Omental fat pad (tissue), 4 donors: Measurements from ENCODE around the gene OPHN1. TPM values are rescaled to one million over a fixed set of nuclear protein-coding genes. Genes with fewer than 3 reads are reported as not detected.
"Not testable (repeated sequence)": the region's sequence is repeated elsewhere in the genome, so short reads cannot be mapped to it uniquely, and the experiment has no call there.

Experiments used
- ATAC-seq: fragments of 150-250 bp; one replicate; pipeline ENCODE4 v1.9.1; 2016; ENCODE audit warnings: mild to moderate bottlenecking, moderate library complexity; ENCODE audit not compliant: low FRiP score
- DNase-seq: peaks from one replicate; pipeline ENCODE4 v3.0.0-alpha.2; 2019; ENCODE audit warnings: low spot score
- total RNA-seq, 4 donors: library from RNA; depleted of rRNA; stranded (reverse); fragments of >200 nt; gene quantifications; one replicate each; pipeline ENCODE4 v1.1.0, GENCODE V29; 2016
- TF ChIP-seq, protein P1 (sequence below), 3 donors: fragments of 450-650 bp; IDR thresholded peaks; one replicate each; pipeline ENCODE4 v1.5.1; 2016 to 2017; ENCODE audit warnings: antibody characterized with exemption in 3 of 3, mild to moderate bottlenecking in 3 of 3, moderate library complexity in 2 of 3

The OPHN1 gene
- total RNA-seq, 4 donors from 2014 or later = 5.3 to 24.1 (median 6.6) TPM

DNA sequence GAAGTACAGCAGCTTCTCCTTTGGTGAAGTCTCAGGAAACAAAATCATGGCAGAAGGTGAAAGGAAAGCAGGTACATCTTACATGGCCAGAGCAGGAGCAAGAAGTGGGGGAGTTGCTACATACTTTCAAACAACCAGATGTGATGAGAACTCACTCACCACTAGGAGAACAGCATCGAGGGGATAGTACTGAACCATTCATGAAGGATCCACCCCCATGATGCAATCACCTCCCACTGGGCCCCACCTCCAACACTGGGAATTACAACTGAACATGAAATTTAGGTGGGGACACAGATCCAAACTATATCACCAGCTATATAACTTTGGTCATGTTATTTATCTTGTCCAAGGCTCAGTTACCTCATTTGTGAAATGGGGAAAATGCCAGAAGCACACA lies 159.4 kb downstream of the OPHN1 start:
- TF ChIP-seq, protein P1, sequence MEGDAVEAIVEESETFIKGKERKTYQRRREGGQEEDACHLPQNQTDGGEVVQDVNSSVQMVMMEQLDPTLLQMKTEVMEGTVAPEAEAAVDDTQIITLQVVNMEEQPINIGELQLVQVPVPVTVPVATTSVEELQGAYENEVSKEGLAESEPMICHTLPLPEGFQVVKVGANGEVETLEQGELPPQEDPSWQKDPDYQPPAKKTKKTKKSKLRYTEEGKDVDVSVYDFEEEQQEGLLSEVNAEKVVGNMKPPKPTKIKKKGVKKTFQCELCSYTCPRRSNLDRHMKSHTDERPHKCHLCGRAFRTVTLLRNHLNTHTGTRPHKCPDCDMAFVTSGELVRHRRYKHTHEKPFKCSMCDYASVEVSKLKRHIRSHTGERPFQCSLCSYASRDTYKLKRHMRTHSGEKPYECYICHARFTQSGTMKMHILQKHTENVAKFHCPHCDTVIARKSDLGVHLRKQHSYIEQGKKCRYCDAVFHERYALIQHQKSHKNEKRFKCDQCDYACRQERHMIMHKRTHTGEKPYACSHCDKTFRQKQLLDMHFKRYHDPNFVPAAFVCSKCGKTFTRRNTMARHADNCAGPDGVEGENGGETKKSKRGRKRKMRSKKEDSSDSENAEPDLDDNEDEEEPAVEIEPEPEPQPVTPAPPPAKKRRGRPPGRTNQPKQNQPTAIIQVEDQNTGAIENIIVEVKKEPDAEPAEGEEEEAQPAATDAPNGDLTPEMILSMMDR (IDR thresholded peaks at IDR 0.05) = no peak
- ATAC-seq = no peak
- DNase-seq = no peak

DNA sequence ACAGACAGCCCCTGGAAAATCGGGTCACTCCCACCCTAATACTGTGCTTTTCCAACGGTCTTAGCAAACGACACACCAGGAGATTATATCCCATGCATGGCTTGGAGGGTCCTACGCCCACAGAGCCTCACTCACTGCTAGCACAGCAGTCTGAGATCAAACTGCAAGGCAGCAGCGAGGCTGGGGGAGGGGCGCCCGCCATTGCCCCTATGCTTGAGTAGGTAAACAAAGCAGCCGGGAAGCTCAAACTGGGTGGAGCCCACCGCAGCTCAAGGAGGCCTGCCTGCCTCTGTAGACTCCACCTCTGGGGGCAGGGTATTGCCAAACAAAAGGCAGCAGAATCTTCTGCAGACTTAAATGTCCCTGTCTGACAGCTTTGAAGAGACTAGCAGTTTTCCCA lies 168.5 kb downstream of the OPHN1 start:
- not testable (repeated sequence) for DNase-seq, ATAC-seq

DNA sequence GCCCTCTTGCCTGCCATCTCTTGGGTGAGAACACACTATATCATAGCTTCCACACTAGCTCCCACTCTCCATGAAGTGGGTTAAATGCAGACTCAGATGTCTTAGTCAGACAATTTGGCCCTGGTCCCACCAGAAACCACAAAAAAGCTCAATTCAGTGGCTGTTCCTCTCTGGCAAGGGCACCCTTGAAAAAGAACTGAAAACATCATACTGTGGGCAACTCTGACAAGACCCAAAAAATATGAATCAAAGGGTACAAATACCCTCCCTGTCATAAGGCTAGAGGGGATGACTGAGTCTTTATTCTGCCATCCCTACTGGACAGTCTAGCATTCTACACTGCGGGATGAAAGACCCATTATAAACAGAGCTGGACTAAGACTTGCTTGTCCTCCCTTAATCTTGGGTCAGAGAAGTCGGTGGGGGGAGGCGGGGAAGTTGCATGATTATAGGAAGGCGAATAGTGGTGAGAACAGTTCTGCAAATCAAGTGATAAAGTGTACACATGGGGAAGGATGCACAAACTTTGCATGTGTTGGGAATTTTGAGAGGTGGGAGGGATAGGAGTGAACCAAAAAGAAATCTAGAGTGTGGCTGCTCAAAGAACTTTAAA lies 172.1 kb downstream of the OPHN1 start:
- TF ChIP-seq, protein P1 (IDR thresholded peaks at IDR 0.05) = no peak
- ATAC-seq (no peak), DNase-seq (no peak)

DNA sequence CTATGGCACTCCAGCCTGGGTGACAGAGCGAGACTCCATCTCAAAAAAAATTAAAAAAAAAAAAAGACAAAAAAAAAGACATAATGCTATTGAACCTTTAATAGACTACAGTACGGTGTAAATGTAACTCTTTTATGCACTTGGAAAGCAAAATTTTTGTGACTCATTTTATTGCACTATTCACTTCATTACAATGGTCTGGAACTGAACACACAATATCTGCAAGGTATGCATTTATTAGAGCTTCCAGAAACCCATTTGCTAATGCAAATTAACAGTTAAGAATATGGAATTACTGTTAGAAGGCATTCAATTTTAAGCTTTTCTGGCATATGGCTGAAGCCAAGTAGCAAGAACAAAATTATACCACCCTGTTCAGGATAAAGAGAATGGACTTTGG lies 176.3 kb downstream of the OPHN1 start:
- DNase-seq (no peak), ATAC-seq (no peak)
- TF ChIP-seq, protein P1 (IDR thresholded peaks at IDR 0.05) = no peak

DNA sequence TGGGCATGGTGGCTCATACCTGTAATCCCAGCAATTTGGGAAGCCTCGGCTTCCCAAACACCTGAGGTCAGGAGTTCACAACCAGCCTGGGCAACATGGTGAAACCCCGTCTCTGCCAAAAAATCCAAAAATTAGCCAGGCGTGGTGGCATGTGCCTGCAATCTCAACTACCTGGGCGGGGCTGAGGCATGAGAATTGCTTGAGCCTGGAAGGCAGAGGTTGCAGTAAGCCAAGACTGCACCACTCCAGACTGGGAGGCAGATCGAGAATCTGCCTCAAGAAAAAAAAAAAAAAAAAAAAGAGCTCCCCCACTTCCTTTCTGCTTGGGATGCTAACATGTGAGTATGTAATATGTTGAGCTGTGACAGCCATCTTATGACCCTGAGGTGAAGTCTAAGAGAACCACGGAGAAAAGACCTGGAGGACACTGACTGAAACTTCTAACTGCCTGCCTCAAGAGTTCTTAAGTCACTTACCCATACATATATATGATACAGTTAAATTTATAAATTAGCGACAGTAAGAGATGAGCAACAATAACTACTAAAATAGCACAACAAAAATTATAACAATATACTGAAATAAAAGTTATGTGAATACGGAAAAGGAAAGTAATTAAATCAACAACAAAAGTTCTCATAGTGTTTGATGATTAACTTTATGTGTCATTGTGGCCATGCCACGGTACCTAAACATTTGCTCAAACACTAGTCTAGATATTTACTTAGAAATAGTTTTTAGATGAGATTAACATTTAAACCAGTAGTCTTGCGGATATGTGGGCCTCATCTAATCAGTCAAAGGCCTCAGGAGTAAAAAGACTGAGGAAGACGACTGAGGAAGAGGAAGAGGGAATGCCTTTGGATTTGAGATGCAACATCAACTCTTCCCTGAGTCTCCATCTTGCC lies 178.3 kb downstream of the OPHN1 start:
- DNase-seq = no peak
- no peak for ATAC-seq
- TF ChIP-seq, protein P1 (IDR thresholded peaks at IDR 0.05) = no peak

DNA sequence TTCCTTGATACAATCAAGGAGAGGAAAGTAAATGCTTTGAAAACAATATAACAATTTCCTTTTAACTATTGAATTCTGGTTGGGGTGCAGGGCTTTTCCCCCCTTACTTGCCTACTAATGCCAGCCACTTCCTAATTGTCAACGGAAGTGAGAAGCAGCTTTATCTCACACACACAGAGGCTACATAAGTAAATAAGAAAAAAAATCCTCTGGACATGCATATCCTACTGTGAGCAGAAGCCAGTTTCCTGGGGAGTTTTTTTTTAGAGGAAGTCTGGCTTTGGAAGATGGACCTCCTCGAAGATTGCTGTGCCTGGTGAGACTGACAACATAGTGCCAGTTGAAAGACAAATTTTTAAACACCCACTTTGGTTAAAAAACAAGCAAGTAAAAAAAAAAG lies 180.6 kb downstream of the OPHN1 start:
- TF ChIP-seq, protein P1 (IDR thresholded peaks at IDR 0.05) = no peak
- ATAC-seq (no peak), DNase-seq (no peak)

DNA sequence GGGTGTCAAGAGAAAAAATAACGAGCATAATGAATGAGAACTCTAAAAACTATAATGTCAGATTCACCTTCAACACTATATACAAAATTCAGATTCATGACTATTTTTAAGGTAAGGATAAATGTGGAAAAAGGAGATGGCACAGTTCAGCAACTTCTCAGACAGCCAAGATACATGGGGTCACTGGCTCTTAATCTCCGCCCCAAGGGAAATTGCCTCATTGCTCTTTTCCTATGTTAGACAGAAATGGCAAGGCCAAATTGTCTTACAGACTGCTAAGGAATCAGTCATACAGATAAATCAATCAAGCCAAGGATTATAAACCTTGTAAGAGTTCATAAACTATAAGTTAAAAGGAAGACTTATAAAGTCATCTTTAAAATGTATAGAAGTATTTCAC lies 183.4 kb downstream of the OPHN1 start:
- TF ChIP-seq, protein P1 (IDR thresholded peaks at IDR 0.05) = no peak
- ATAC-seq (no peak), DNase-seq (no peak)
